ENCODE measurements around the gene TNIK.

The TNIK gene

GRCh38 chr3:171116824-171117395, 343.3 kb downstream of the TNIK start:
- DNase-seq (ENCODE audit: insufficient read length) (no peak), FAIRE-seq (peak; percentile 21)
- TF ChIP-seq POLR2AphosphoS5 (IDR thresholded peaks at IDR 0.05; ENCODE audit: low read depth, low read length), result no peak
- TF ChIP-seq POLR2A (IDR thresholded peaks at IDR 0.05; ENCODE audit: low read depth, low read length), result no peak

- DNase-seq (ENCODE audit: insufficient read length) (no peak), FAIRE-seq (no peak)
- no peak for TF ChIP-seq POLR2A (IDR thresholded peaks at IDR 0.05; ENCODE audit: low read depth, low read length)
Measured at GRCh38 chr3:171116365-171116764, 343.8 kb downstream of the TNIK start.

- DNase-seq (ENCODE audit: insufficient read length) (no peak), FAIRE-seq (no peak)
- TF ChIP-seq TAF1 (IDR thresholded peaks at IDR 0.05; ENCODE audit: borderline replicate concordance, low read depth, low read length), result no peak
- no peak for TF ChIP-seq POLR2AphosphoS5 (IDR thresholded peaks at IDR 0.05; ENCODE audit: low read depth, low read length)
Measured at GRCh38 chr3:171115667-171116066, 344.5 kb downstream of the TNIK start.

GRCh38 chr3:171113716-171114115, 346.5 kb downstream of the TNIK start:
- DNase-seq (ENCODE audit: insufficient read length), result no peak
- no peak for FAIRE-seq
- TF ChIP-seq POLR2AphosphoS5 (IDR thresholded peaks at IDR 0.05; ENCODE audit: low read depth, low read length), result no peak
- no peak for TF ChIP-seq TAF1 (IDR thresholded peaks at IDR 0.05; ENCODE audit: borderline replicate concordance, low read depth, low read length)
- no peak for TF ChIP-seq POLR2A (IDR thresholded peaks at IDR 0.05; ENCODE audit: low read depth, low read length)

- DNase-seq (ENCODE audit: insufficient read length), result no peak
- FAIRE-seq, result no peak
- TF ChIP-seq POLR2A (IDR thresholded peaks at IDR 0.05; ENCODE audit: low read depth, low read length), result no peak
- no peak for TF ChIP-seq POLR2AphosphoS5 (IDR thresholded peaks at IDR 0.05; ENCODE audit: low read depth, low read length)
- no peak for TF ChIP-seq TAF1 (IDR thresholded peaks at IDR 0.05; ENCODE audit: borderline replicate concordance, low read depth, low read length)
Measured at GRCh38 chr3:171110715-171111114, 349.5 kb downstream of the TNIK start.

- FAIRE-seq, result no peak
- DNase-seq (ENCODE audit: insufficient read length), result no peak
- no peak for TF ChIP-seq POLR2AphosphoS5 (IDR thresholded peaks at IDR 0.05; ENCODE audit: low read depth, low read length)
- no peak for TF ChIP-seq TAF1 (IDR thresholded peaks at IDR 0.05; ENCODE audit: borderline replicate concordance, low read depth, low read length)
- no peak for TF ChIP-seq POLR2A (IDR thresholded peaks at IDR 0.05; ENCODE audit: low read depth, low read length)
Measured at GRCh38 chr3:171108066-171108465, 352.1 kb downstream of the TNIK start.

- DNase-seq (ENCODE audit: insufficient read length), result no peak
- TF ChIP-seq TAF1 (IDR thresholded peaks at IDR 0.05; ENCODE audit: borderline replicate concordance, low read depth, low read length), result no peak
- no peak for FAIRE-seq
Measured at GRCh38 chr3:171103185-171103584, 357.0 kb downstream of the TNIK start.

- FAIRE-seq (no peak), DNase-seq (ENCODE audit: insufficient read length) (no peak)
Measured at GRCh38 chr3:171101982-171102641, 358.1 kb downstream of the TNIK start.

GRCh38 chr3:171099911-171100310, 360.3 kb downstream of the TNIK start:
- DNase-seq (ENCODE audit: insufficient read length) (no peak), FAIRE-seq (no peak)
- TF ChIP-seq POLR2A (IDR thresholded peaks at IDR 0.05; ENCODE audit: low read depth, low read length), result no peak
- no peak for TF ChIP-seq TAF1 (IDR thresholded peaks at IDR 0.05; ENCODE audit: borderline replicate concordance, low read depth, low read length)
- TF ChIP-seq POLR2AphosphoS5 (IDR thresholded peaks at IDR 0.05; ENCODE audit: low read depth, low read length), result no peak

More at GRCh38 chr3:171101982-171102641, 358.1 kb downstream of the TNIK start:
- TF ChIP-seq POLR2A (IDR thresholded peaks at IDR 0.05; ENCODE audit: low read depth, low read length), result no peak
- TF ChIP-seq TAF1 (IDR thresholded peaks at IDR 0.05; ENCODE audit: borderline replicate concordance, low read depth, low read length), result no peak
- TF ChIP-seq POLR2AphosphoS5 (IDR thresholded peaks at IDR 0.05; ENCODE audit: low read depth, low read length), result no peak

GRCh38 chr3:171095063-171095462, 365.1 kb downstream of the TNIK start:
- DNase-seq (ENCODE audit: insufficient read length) (no peak), FAIRE-seq (no peak)
- no peak for TF ChIP-seq TAF1 (IDR thresholded peaks at IDR 0.05; ENCODE audit: borderline replicate concordance, low read depth, low read length)
- TF ChIP-seq POLR2A (IDR thresholded peaks at IDR 0.05; ENCODE audit: low read depth, low read length), result no peak
- no peak for TF ChIP-seq POLR2AphosphoS5 (IDR thresholded peaks at IDR 0.05; ENCODE audit: low read depth, low read length)

GRCh38 chr3:171094411-171094810, 365.8 kb downstream of the TNIK start:
- no peak for FAIRE-seq
- TF ChIP-seq POLR2AphosphoS5 (IDR thresholded peaks at IDR 0.05; ENCODE audit: low read depth, low read length) (no peak), POLR2A (IDR thresholded peaks at IDR 0.05; ENCODE audit: low read depth, low read length) (no peak), TAF1 (IDR thresholded peaks at IDR 0.05; ENCODE audit: borderline replicate concordance, low read depth, low read length) (no peak)
- DNase-seq (ENCODE audit: insufficient read length), result no peak

- TF ChIP-seq POLR2A (IDR thresholded peaks at IDR 0.05; ENCODE audit: low read depth, low read length) (no peak), TAF1 (IDR thresholded peaks at IDR 0.05; ENCODE audit: borderline replicate concordance, low read depth, low read length) (no peak), POLR2AphosphoS5 (IDR thresholded peaks at IDR 0.05; ENCODE audit: low read depth, low read length) (no peak)
- DNase-seq (ENCODE audit: insufficient read length) (no peak), FAIRE-seq (no peak)
Measured at GRCh38 chr3:171093462-171093861, 366.7 kb downstream of the TNIK start.

All from GM12892 (cell line).